HCEC 1CT (cell line): ENCODE data around the gene TICRR.

ENCODE experiments used
- DNase-seq: peaks from one replicate; pipeline ENCODE4 v3.0.0-alpha.2; 2017

Gene TICRR

GRCh38 chr15:89674526-89674925 is 99.3 kb downstream of the TICRR start:
- DNase-seq, result no peak

GRCh38 chr15:89675606-89676005 is 100.3 kb downstream of the TICRR start:
- DNase-seq, result no peak

GRCh38 chr15:89677381-89677780 is 102.1 kb downstream of the TICRR start:
- DNase-seq, result no peak
